ENCODE results near the gene PAQR7.

DNA sequence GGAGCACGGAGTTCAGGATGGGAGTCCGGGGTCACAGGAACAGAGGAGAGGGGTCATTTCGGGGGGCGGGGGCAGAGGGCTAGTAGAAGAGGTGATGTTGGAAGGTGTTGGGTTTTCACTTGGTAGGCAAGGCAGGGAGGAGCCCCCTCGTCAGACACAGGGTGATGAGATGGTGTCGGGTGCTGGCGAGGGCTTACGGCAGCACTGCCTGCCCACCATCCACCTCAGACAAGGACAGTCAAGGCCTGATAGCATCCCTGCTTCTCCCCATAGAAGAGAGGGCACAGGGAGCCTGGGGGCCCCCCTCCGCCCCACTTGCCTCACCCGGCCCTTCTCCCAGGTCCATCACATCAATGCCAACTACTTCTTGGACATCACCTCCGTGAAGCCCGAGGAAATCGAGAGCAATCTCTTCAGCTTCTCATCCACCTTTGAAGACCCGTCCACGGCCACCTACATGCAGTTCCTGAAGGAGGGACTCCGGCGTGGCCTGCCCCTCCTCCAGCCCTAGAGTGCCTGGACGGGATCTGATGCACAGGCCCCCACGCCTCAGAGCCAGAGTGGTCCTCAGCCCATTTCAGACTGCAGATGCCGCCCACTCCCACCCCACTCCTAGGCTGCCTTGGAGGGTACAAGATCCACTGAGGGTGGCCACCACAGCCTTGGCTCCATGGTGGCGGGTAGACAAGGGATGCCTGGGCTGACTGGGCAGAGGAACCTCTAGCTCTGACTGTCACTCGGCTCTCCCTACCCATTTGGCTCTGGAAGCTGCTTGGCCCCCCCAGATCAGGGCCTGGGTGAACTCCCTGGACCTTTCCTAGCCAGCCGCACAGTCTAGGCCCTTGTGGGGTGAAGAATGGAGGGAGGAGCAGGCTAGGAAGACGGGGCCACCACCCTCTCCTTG lies 60.0 kb downstream of the PAQR7 start:
- TF ChIP-seq, protein P1, sequence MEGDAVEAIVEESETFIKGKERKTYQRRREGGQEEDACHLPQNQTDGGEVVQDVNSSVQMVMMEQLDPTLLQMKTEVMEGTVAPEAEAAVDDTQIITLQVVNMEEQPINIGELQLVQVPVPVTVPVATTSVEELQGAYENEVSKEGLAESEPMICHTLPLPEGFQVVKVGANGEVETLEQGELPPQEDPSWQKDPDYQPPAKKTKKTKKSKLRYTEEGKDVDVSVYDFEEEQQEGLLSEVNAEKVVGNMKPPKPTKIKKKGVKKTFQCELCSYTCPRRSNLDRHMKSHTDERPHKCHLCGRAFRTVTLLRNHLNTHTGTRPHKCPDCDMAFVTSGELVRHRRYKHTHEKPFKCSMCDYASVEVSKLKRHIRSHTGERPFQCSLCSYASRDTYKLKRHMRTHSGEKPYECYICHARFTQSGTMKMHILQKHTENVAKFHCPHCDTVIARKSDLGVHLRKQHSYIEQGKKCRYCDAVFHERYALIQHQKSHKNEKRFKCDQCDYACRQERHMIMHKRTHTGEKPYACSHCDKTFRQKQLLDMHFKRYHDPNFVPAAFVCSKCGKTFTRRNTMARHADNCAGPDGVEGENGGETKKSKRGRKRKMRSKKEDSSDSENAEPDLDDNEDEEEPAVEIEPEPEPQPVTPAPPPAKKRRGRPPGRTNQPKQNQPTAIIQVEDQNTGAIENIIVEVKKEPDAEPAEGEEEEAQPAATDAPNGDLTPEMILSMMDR (IDR thresholded peaks at IDR 0.05; ENCODE audit: insufficient read depth, low read depth, low read length): no peak
- no peak for TF ChIP-seq EZH2 (IDR thresholded peaks at IDR 0.05; ENCODE audit: insufficient read depth, low read length)

Measured in astrocyte (in vitro differentiated cells and primary cell).